K562 (cell line): ENCODE data around the gene CGGBP1. TPM values are rescaled to one million over a fixed set of nuclear protein-coding genes. Genes with fewer than 3 reads are reported as not detected.
A peak's percentile ranks its signal among the peaks of the same experiment; 100 is the strongest.

Experiments
- FOXP1 ChIP-seq: sonication (generic); formaldehyde crosslinking; IDR thresholded peaks from 2 replicates; pipeline ENCODE4 v1.8.0; 2022; ENCODE audit warnings: mild to moderate bottlenecking, missing genetic modification reagents
- HDAC3 ChIP-seq: fragments of 450-650 bp; IDR thresholded peaks from 2 replicates; pipeline ENCODE4 v1.6.1; 2018; ENCODE audit warnings: borderline replicate concordance, mild to moderate bottlenecking, moderate library complexity; ENCODE audit not compliant: partially characterized antibody
- MCM2 ChIP-seq: fragments of 450-650 bp; IDR thresholded peaks from 2 replicates; pipeline ENCODE4 v1.6.1; 2017; ENCODE audit warnings: low read depth, mild to moderate bottlenecking
- RERE ChIP-seq: sonication (generic); formaldehyde crosslinking; IDR thresholded peaks from 2 replicates; pipeline ENCODE4 v1.8.0; 2023; ENCODE audit warnings: missing genetic modification reagents, mild to moderate bottlenecking, borderline replicate concordance
- STAT6 ChIP-seq: sonication (generic); formaldehyde crosslinking; IDR thresholded peaks from 2 replicates; pipeline ENCODE4 v1.8.1; 2023; ENCODE audit warnings: mild to moderate bottlenecking, missing genetic modification reagents
- YY1 ChIP-seq, 3 experiments: IDR thresholded peaks; 2 replicates each; pipeline ENCODE4 v1.6.1; 2011; ENCODE audit warnings: low read length in 2 of 3, mild to moderate bottlenecking in 2 of 3, moderate library complexity in 2 of 3, borderline replicate concordance in 1 of 3, control low read depth in 1 of 3, low read depth in 1 of 3; ENCODE audit not compliant: insufficient read depth in 3 of 3, insufficient replicate concordance in 2 of 3, control insufficient read depth in 1 of 3, insufficient read length in 1 of 3; ENCODE audit errors: extremely low read depth in 1 of 3
- ZNF121 ChIP-seq: sonication (generic); formaldehyde crosslinking; conservative IDR thresholded peaks from 2 replicates; pipeline ENCODE4 v1.8.0; 2022; ENCODE audit warnings: missing genetic modification reagents
- ZNF133 ChIP-seq: fragments of 250-450 bp; sonication (Bioruptor Pico); IDR thresholded peaks from 2 replicates; pipeline ENCODE4 v1.4.0; 2020; ENCODE audit warnings: mild to moderate bottlenecking
- polyA plus RNA-seq, 8 experiments: library from polyadenylated mRNA; depleted of rRNA in 4 of 8; stranded (reverse) in 5 of 8; unstranded in 3 of 8; fragments of >200 nt; fragmentation: Nextera tagmentation in 2 of 8; fragmentation: Illumina TruSeq in 1 of 8; extraction: Ambion mirVana in 2 of 8; extraction: Trizol in 1 of 8; gene quantifications; 2 replicates each; pipeline versions ENCODE4 v1.2.1 to v1.2.3, GENCODE V29; 2011 to 2014; ENCODE audit warnings: inconsistent platforms in 1 of 8, missing spikeins in 1 of 8
- total RNA-seq, 7 experiments: library from RNA; depleted of rRNA in 6 of 7; stranded (reverse); fragments of >200 nt in 6 of 7; fragmentation: Illumina TruSeq in 2 of 7; extraction: Trizol in 2 of 7; gene quantifications; 2 replicates each; pipeline versions ENCODE4 v1.2.1 to v1.2.3, GENCODE V29; 2011 to 2021; ENCODE audit warnings: low replicate concordance in 1 of 7
- TF ChIP-seq, protein P1 (sequence below): sonication (generic); formaldehyde crosslinking; IDR thresholded peaks from 2 replicates; pipeline ENCODE4 v1.8.0; 2022; ENCODE audit warnings: missing genetic modification reagents, mild to moderate bottlenecking, moderate library complexity, borderline replicate concordance
- TF ChIP-seq, protein P2 (sequence below), 3 experiments: IDR thresholded peaks in 2 of 3; conservative IDR thresholded peaks in 1 of 3; 2 replicates each; pipeline ENCODE4 v1.5.1; 2011 to 2012; ENCODE audit warnings: low read length in 3 of 3, mild to moderate bottlenecking in 3 of 3, control low read depth in 2 of 3, improper control_type of control experiment in 1 of 3, inconsistent platforms in 1 of 3, low read depth in 1 of 3, mixed read lengths in 1 of 3, moderate library complexity in 1 of 3; ENCODE audit not compliant: insufficient read depth in 2 of 3
- TF ChIP-seq, protein P3 (sequence below): sonication (generic); formaldehyde crosslinking; IDR thresholded peaks from 2 replicates; pipeline ENCODE4 v1.8.1; 2023; ENCODE audit warnings: mild to moderate bottlenecking, missing genetic modification reagents, moderate library complexity

Gene CGGBP1
- total and polyA plus RNA-seq, 9 of the 15 experiments (the other 6 are each of a cell fraction or from before 2014, with no cell fraction given), result 14.4 to 47.8 (median 37.8) TPM

DNA sequence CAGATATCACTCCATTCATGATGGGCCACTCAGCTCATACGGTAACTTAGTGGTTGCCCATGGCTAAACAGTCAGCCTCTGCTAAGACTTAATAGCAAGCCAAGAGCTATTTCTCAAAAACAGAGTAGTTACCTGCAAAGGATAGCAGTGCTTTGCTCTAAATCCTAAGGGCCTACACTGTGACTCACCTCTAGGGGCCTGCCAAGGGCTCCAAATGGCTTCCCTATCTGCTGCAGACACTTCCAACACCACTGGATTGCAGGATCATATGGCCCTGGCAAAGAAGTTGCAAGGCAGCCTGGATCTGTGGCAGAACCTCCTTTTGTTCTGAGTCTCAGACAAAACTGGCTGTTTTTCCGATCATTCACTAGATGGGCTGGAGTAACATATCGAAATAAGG is 17.8 kb downstream of the CGGBP1 start (continued):
- TF ChIP-seq STAT6 (CRISPR knock-in tag), result no peak
- TF ChIP-seq FOXP1 (CRISPR knock-in tag), result no peak
- TF ChIP-seq ZNF121 (CRISPR knock-in tag), result no peak
- no peak for TF ChIP-seq RERE (CRISPR knock-in tag)
- TF ChIP-seq MCM2, result no peak
- TF ChIP-seq, protein P1, sequence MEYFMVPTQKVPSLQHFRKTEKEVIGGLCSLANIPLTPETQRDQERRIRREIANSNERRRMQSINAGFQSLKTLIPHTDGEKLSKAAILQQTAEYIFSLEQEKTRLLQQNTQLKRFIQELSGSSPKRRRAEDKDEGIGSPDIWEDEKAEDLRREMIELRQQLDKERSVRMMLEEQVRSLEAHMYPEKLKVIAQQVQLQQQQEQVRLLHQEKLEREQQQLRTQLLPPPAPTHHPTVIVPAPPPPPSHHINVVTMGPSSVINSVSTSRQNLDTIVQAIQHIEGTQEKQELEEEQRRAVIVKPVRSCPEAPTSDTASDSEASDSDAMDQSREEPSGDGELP, result no peak
- peak in 1 of 3 experiments; percentile 18 for TF ChIP-seq YY1 (IDR thresholded peaks at IDR 0.05; ENCODE audit: borderline replicate concordance in 1 of 3, control insufficient read depth in 1 of 3, extremely low read depth in 1 of 3, insufficient read depth in 3 of 3, insufficient read length in 1 of 3, insufficient replicate concordance in 2 of 3, low read depth in 1 of 3, low read length in 2 of 3)
- TF ChIP-seq, protein P2, sequence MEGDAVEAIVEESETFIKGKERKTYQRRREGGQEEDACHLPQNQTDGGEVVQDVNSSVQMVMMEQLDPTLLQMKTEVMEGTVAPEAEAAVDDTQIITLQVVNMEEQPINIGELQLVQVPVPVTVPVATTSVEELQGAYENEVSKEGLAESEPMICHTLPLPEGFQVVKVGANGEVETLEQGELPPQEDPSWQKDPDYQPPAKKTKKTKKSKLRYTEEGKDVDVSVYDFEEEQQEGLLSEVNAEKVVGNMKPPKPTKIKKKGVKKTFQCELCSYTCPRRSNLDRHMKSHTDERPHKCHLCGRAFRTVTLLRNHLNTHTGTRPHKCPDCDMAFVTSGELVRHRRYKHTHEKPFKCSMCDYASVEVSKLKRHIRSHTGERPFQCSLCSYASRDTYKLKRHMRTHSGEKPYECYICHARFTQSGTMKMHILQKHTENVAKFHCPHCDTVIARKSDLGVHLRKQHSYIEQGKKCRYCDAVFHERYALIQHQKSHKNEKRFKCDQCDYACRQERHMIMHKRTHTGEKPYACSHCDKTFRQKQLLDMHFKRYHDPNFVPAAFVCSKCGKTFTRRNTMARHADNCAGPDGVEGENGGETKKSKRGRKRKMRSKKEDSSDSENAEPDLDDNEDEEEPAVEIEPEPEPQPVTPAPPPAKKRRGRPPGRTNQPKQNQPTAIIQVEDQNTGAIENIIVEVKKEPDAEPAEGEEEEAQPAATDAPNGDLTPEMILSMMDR (IDR thresholded peaks at IDR 0.05 in 2 of 3, conservative IDR thresholded peaks at IDR 0.05 in 1 of 3; ENCODE audit: insufficient read depth in 2 of 3, low read depth in 1 of 3, low read length in 3 of 3), result peak in 1 of 3 experiments; percentile 13; a peak in 1 of 6 replicates
- TF ChIP-seq HDAC3, result no peak
- TF ChIP-seq ZNF133, result no peak
- TF ChIP-seq, protein P3, sequence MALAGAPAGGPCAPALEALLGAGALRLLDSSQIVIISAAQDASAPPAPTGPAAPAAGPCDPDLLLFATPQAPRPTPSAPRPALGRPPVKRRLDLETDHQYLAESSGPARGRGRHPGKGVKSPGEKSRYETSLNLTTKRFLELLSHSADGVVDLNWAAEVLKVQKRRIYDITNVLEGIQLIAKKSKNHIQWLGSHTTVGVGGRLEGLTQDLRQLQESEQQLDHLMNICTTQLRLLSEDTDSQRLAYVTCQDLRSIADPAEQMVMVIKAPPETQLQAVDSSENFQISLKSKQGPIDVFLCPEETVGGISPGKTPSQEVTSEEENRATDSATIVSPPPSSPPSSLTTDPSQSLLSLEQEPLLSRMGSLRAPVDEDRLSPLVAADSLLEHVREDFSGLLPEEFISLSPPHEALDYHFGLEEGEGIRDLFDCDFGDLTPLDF, result no peak
